Endothelial cell of umbilical vein (primary cell): ENCODE measurements around the gene MAPRE2. TPM values are rescaled to one million over a fixed set of nuclear protein-coding genes. Genes with fewer than 3 reads are reported as not detected.

ENCODE experiments used
- BruUV-seq: library from RNA; stranded (reverse); fragments of 400-500 nt; replicated peaks from 2 replicates; lab custom pipeline; 2021; lab: Mats Ljungman, UMichigan
- CTCF ChIA-PET: fragments of 300-600, 350-600 bp; sonication (Branson Sonifier 250); formaldehyde crosslinking; loops from one replicate; lab custom pipeline; 2021; ENCODE audit warnings: antibody characterized with exemption, inconsistent platforms; lab: Charles Lee
- POLR2A ChIA-PET: fragments of 300-600, 350-600 bp; sonication (Branson Sonifier 250); formaldehyde crosslinking; loops from one replicate; lab custom pipeline; 2021; ENCODE audit warnings: antibody characterized with exemption, inconsistent platforms; lab: Charles Lee
- DNase-seq: peaks from one replicate; pipeline ENCODE4 v3.0.0-alpha.2; 2011; ENCODE audit warnings: low read depth, low spot score
- FAIRE-seq: peaks from 2 replicates; lab custom pipeline; 2011; peaks lifted over from hg19 to GRCh38; lab: Jason Lieb, UNC
- H2AFZ ChIP-seq: 2 replicates; pipeline ENCODE4 v1.6.0; 2012; ENCODE audit warnings: low read depth, low read length, control low read depth, inconsistent platforms
- H3K27ac ChIP-seq: 2 replicates; pipeline ENCODE4 v1.5.1; 2011; ENCODE audit warnings: low read depth, mild to moderate bottlenecking, control low read depth, low read length, moderate library complexity; ENCODE audit not compliant: insufficient read depth
- H3K27me3 ChIP-seq, 2 experiments: 2 replicates each; pipeline versions ENCODE4 v1.6.0 to v1.6.1; 2011; ENCODE audit warnings: low read length in 2 of 2, mixed read lengths in 1 of 2; ENCODE audit not compliant: control insufficient read depth in 2 of 2, insufficient read depth in 2 of 2
- H3K36me3 ChIP-seq, 2 experiments: 2 replicates in 1 of 2; 3 replicates in 1 of 2; pipeline ENCODE4 v1.5.1; 2011; ENCODE audit warnings: low read length in 2 of 2, mild to moderate bottlenecking in 1 of 2, moderate library complexity in 1 of 2; ENCODE audit not compliant: control insufficient read depth in 2 of 2, insufficient read depth in 2 of 2; ENCODE audit errors: extremely low read depth in 1 of 2
- H3K4me1 ChIP-seq: 3 replicates; pipeline ENCODE4 v1.5.1; 2011; ENCODE audit warnings: mild to moderate bottlenecking, low read length; ENCODE audit not compliant: control insufficient read depth, insufficient read depth; ENCODE audit errors: extremely low read depth
- H3K4me2 ChIP-seq: 2 replicates; pipeline ENCODE4 v1.6.1; 2011; ENCODE audit warnings: low read length, control low read depth, mixed read lengths; ENCODE audit not compliant: insufficient read depth
- H3K4me3 ChIP-seq, 3 experiments: fragments of 200-600 bp in 1 of 3; sonication (generic), shearing (Covaris generic) in 1 of 3; replicated peaks in 1 of 3; 2 replicates each; pipeline ENCODE4 v1.5.1; 2011 to 2016; ENCODE audit warnings: control low read depth in 3 of 3, low read length in 3 of 3, mild to moderate bottlenecking in 2 of 3, inconsistent platforms in 1 of 3, low read depth in 1 of 3, moderate library complexity in 1 of 3; ENCODE audit not compliant: insufficient read depth in 1 of 3
- H3K79me2 ChIP-seq: 2 replicates; pipeline ENCODE4 v1.6.0; 2012; ENCODE audit warnings: low read length, inconsistent platforms; ENCODE audit not compliant: control insufficient read depth, insufficient read depth
- H3K9ac ChIP-seq: replicated peaks from 2 replicates; pipeline ENCODE3; 2011; ENCODE audit warnings: low read length, control low read depth; ENCODE audit not compliant: insufficient read depth; ENCODE audit errors: extremely low read depth
- H3K9me1 ChIP-seq: replicated peaks from 3 replicates; pipeline ENCODE4 v1.6.0; 2011; ENCODE audit warnings: mild to moderate bottlenecking, low read length; ENCODE audit not compliant: control insufficient read depth, insufficient read depth; ENCODE audit errors: extremely low read depth
- H3K9me3 ChIP-seq: replicated peaks from 2 replicates; pipeline ENCODE4 v1.5.1; 2012; ENCODE audit warnings: low read length, inconsistent platforms; ENCODE audit not compliant: control insufficient read depth, insufficient read depth
- H4K20me1 ChIP-seq: replicated peaks from 2 replicates; pipeline ENCODE3; 2011; ENCODE audit warnings: mild to moderate bottlenecking, low read length; ENCODE audit not compliant: control insufficient read depth, insufficient read depth; ENCODE audit errors: extremely low read depth
- CTCF ChIP-seq, 2 donors: IDR thresholded peaks; 1 replicate in 1 of 2; 2 replicates in 1 of 2; pipeline ENCODE4 v1.5.1; 2011; ENCODE audit warnings: low read length in 2 of 2, mild to moderate bottlenecking in 2 of 2, moderate library complexity in 2 of 2, control low read depth in 1 of 2, inconsistent platforms in 1 of 2, low read depth in 1 of 2; ENCODE audit not compliant: insufficient read depth in 1 of 2; ENCODE audit errors: extremely low read depth in 1 of 2
- EZH2 ChIP-seq: IDR thresholded peaks from 2 replicates; pipeline ENCODE4 v1.6.1; 2012; ENCODE audit warnings: borderline replicate concordance, low read depth, mild to moderate bottlenecking, moderate library complexity, low read length, inconsistent platforms; ENCODE audit not compliant: severe bottlenecking
- FOS ChIP-seq: IDR thresholded peaks from 2 replicates; pipeline ENCODE4 v1.6.1; 2011; ENCODE audit warnings: mild to moderate bottlenecking, low read length, moderate library complexity, borderline replicate concordance; ENCODE audit not compliant: insufficient read depth
- GATA2 ChIP-seq: IDR thresholded peaks from 2 replicates; pipeline ENCODE4 v1.7.0; 2011; ENCODE audit warnings: low read depth, mild to moderate bottlenecking, moderate library complexity, mixed read lengths, low read length; ENCODE audit not compliant: insufficient read length, insufficient read depth
- JUN ChIP-seq: IDR thresholded peaks from 2 replicates; pipeline ENCODE4 v1.6.1; 2011; ENCODE audit warnings: borderline replicate concordance, low read depth; ENCODE audit not compliant: insufficient read length, insufficient read depth
- MYC ChIP-seq: IDR thresholded peaks from one replicate; pipeline ENCODE4 v1.6.1; 2011; ENCODE audit warnings: mild to moderate bottlenecking, low read depth, low read length
- POLR2A ChIP-seq: IDR thresholded peaks from 2 replicates; pipeline ENCODE4 v1.6.1; 2012; ENCODE audit warnings: low read depth, mild to moderate bottlenecking, control low read depth, low read length
- POLR2AphosphoS5 ChIP-seq: IDR thresholded peaks from 2 replicates; pipeline ENCODE4 v1.6.1; 2012; ENCODE audit warnings: low read depth, mild to moderate bottlenecking, control low read depth, low read length, moderate library complexity; ENCODE audit not compliant: insufficient read depth
- dilution Hi-C: fragments of 300-500 bp; cut with MboI; formaldehyde crosslinking; loops from one replicate; pipeline ENCODE4 v1.15.0; 2019; ENCODE audit warnings: low sequenced_read_pairs; ENCODE audit not compliant: extremely low pct_ligation_motif_present
- intact Hi-C: fragments of 100-400 bp; cut with micrococcal nuclease; formaldehyde crosslinking; loops from one replicate; pipeline ENCODE4 v1.10.0; 2022
- polyA plus RNA-seq, 4 experiments: library from polyadenylated mRNA; depleted of rRNA in 3 of 4; stranded (reverse) in 3 of 4; unstranded in 1 of 4; fragments of >200 nt; gene quantifications; 2 replicates each; pipeline versions ENCODE4 v1.2.1 to v1.2.3, GENCODE V29; 2011 to 2012; ENCODE audit warnings: missing spikeins in 1 of 4
- total RNA-seq: library from RNA; stranded (reverse); gene quantifications from 2 replicates; pipeline ENCODE4 v1.2.3, GENCODE V29; 2021
- TF ChIP-seq, protein P1 (sequence below): IDR thresholded peaks from 2 replicates; pipeline ENCODE4 v1.6.1; 2011; ENCODE audit not compliant: insufficient read depth, insufficient read length

MAPRE2 gene
- total and polyA plus RNA-seq, 2 donors (not counting 3 experiments of a cell fraction or from before 2014, with no cell fraction given) = 117 to 148 TPM

DNA sequence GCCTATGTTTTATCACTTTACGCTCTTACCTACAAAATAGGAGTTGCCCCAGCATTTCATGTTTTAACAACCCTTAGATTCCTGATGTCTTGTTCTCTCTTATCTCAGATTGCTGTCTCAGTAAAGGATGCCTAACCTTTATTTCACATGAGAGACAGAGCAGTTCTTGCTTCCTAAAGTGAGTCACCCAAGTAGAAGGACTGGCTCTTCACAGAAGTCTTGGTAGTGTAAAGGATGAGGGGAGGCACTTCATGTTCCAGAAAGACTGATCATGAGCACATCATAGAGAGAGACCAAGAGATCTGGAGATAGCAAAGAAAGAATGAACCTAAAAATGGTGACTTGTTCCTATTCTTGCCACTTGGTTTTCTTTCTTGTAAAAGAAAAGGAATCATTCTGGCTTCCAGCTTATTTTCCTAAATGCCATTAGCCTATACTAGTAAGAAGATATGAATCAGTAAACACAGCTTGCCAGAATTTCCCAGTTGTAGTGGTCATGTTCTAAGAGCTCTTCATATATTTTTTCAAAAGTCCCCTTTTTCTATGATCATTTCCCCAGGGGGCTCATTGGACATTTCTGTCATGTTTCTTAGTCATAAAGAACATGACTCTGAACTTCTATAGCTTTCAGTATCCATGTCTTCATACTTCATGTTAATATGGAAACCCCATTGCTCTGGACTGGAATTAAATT lies 54.9 kb downstream of the MAPRE2 start:
- Histone ChIP-seq H3K27ac (no peak overlapping the region), H4K20me1 (peaks cover 8% of the 10 kb centered on the region), H3K79me2 (peaks cover 18% of the 10 kb centered on the region), H3K9me1 (no peaks in the 10 kb centered on the region), H3K9me3 (no peaks in the 10 kb centered on the region), H3K9ac (no peak overlapping the region), H3K4me2 (no peak overlapping the region), H3K27me3 (no peaks in the 10 kb centered on the region), H3K4me3 (no peak overlapping the region), H2AFZ (no peak overlapping the region), H3K36me3 (peaks cover 3 to 7% of the 10 kb centered on the region in 2 experiments), H3K4me1 (no peaks in the 10 kb centered on the region)
- TF ChIP-seq FOS (peak; percentile 25), GATA2 (peak; percentile 13), CTCF (IDR thresholded peaks at IDR 0.05; ENCODE audit: extremely low read depth in 1 of 2, insufficient read depth in 1 of 2, low read depth in 1 of 2, low read length in 2 of 2) (no peak)
- FAIRE-seq = no peak
- dilution Hi-C loops (no loop called here), intact Hi-C loops (no loop called here)
- BruUV-seq = no TSS peak
- DNase-seq = peak; percentile 26
- ChIA-PET POLR2A (no interaction called here), CTCF (interaction anchor here (0.7 to 2.1 kb wide), 7 partner anchors 9 to 90 kb away, joined by 3 to 4 read pairs (median 4); no protein-coding TSS in a partner anchor)

GRCh38 chr18:35096677-35097011 lies 55.4 kb downstream of the MAPRE2 start:
- no peak overlapping the region for H3K4me2 ChIP-seq
- dilution Hi-C loops = no loop called here
- intact Hi-C loops = no loop called here
- peaks cover 3 to 7% of the 10 kb centered on the region in 2 experiments for H3K36me3 ChIP-seq
- no peaks in the 10 kb centered on the region for H3K27me3 ChIP-seq
- no peak overlapping the region for H2AFZ ChIP-seq
- H4K20me1 ChIP-seq = peaks cover 8% of the 10 kb centered on the region
- TF ChIP-seq JUN = no peak
- TF ChIP-seq FOS = no peak
- no peak for TF ChIP-seq EZH2
- TF ChIP-seq POLR2AphosphoS5 = no peak
- TF ChIP-seq, protein P1, sequence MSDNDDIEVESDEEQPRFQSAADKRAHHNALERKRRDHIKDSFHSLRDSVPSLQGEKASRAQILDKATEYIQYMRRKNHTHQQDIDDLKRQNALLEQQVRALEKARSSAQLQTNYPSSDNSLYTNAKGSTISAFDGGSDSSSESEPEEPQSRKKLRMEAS = no peak
- TF ChIP-seq CTCF (IDR thresholded peaks at IDR 0.05; ENCODE audit: extremely low read depth in 1 of 2, insufficient read depth in 1 of 2, low read depth in 1 of 2, low read length in 2 of 2) = no peak
- no peak for TF ChIP-seq POLR2A
- TF ChIP-seq MYC = no peak
- TF ChIP-seq GATA2 = no peak
- no peak overlapping the region for H3K27ac ChIP-seq
- ChIA-PET CTCF (interaction anchor here (0.9 to 2.1 kb wide), 6 partner anchors 9 to 91 kb away, joined by 3 to 4 read pairs (median 4); no protein-coding TSS in a partner anchor), POLR2A (no interaction called here)
- H3K4me1 ChIP-seq = no peaks in the 10 kb centered on the region
- no peaks in the 10 kb centered on the region for H3K9me3 ChIP-seq
- no peak overlapping the region for H3K4me3 ChIP-seq
- no peak overlapping the region for H3K9ac ChIP-seq
- FAIRE-seq (no peak), DNase-seq (no peak)
- BruUV-seq = no TSS peak
- H3K79me2 ChIP-seq = peaks cover 18% of the 10 kb centered on the region
- H3K9me1 ChIP-seq = no peaks in the 10 kb centered on the region
